GM12865 (cell line): ENCODE results near the gene MFSD1.

Experiments used
- DNase-seq: peaks from one replicate; pipeline ENCODE4 v3.0.0; 2010; ENCODE audit warnings: low read depth
- H3K4me3 ChIP-seq: 2 replicates; pipeline ENCODE4 v1.5.1; 2011; ENCODE audit warnings: mild to moderate bottlenecking, low read depth, low read length, control low read depth
- TF ChIP-seq, protein P1 (sequence below): IDR thresholded peaks from 2 replicates; pipeline ENCODE4 v1.5.1; 2011; ENCODE audit warnings: low read length, control low read depth, low read depth, inconsistent platforms; ENCODE audit not compliant: insufficient read depth; ENCODE audit errors: missing control alignments

Gene MFSD1

GRCh38 chr3:158801696-158802408 is at the start of gene MFSD1:
MFSD1 (plus strand) TSS chr3:158802054; CDS start chr3:158802153, 99 bp downstream.
- DNase-seq, result peak; percentile 91
- TF ChIP-seq, protein P1, sequence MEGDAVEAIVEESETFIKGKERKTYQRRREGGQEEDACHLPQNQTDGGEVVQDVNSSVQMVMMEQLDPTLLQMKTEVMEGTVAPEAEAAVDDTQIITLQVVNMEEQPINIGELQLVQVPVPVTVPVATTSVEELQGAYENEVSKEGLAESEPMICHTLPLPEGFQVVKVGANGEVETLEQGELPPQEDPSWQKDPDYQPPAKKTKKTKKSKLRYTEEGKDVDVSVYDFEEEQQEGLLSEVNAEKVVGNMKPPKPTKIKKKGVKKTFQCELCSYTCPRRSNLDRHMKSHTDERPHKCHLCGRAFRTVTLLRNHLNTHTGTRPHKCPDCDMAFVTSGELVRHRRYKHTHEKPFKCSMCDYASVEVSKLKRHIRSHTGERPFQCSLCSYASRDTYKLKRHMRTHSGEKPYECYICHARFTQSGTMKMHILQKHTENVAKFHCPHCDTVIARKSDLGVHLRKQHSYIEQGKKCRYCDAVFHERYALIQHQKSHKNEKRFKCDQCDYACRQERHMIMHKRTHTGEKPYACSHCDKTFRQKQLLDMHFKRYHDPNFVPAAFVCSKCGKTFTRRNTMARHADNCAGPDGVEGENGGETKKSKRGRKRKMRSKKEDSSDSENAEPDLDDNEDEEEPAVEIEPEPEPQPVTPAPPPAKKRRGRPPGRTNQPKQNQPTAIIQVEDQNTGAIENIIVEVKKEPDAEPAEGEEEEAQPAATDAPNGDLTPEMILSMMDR, result no peak
- peak within 1 kb of the TSS; percentile 96 for H3K4me3 ChIP-seq

DNA sequence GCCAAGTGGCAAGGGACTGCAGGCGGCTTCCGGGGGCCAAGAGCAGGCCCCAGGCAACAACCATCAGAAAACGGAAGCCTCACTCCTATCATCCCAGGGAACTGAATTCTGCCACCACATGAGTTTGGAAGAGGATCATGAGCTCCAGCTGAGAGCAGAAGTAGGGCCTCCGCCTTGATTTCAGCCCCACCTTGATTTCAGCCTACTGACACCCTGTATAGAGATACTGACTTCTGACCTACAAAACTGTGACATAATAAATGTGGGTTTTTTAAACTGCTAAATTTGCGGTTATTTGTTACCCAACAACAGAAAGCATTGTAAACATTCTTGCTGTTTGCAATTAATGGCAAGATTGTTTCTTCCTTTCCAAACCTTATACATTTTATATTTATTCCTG is 48.0 kb upstream of the MFSD1 start:
- TF ChIP-seq, protein P1, result no peak
- H3K4me3 ChIP-seq, result no peak overlapping the region
- no peak for DNase-seq

GRCh38 chr3:158755421-158755820 is 46.4 kb upstream of the MFSD1 start:
- H3K4me3 ChIP-seq, result no peak overlapping the region
- DNase-seq, result no peak
- TF ChIP-seq, protein P1, result no peak

- H3K4me3 ChIP-seq, result no peak overlapping the region
- DNase-seq, result no peak
- TF ChIP-seq, protein P1, result no peak
Observed at GRCh38 chr3:158761350-158761749, 40.5 kb upstream of the MFSD1 start.

- no peak overlapping the region for H3K4me3 ChIP-seq
- TF ChIP-seq, protein P1, result no peak
- no peak for DNase-seq
Observed at GRCh38 chr3:158762701-158763100, 39.2 kb upstream of the MFSD1 start.

DNA sequence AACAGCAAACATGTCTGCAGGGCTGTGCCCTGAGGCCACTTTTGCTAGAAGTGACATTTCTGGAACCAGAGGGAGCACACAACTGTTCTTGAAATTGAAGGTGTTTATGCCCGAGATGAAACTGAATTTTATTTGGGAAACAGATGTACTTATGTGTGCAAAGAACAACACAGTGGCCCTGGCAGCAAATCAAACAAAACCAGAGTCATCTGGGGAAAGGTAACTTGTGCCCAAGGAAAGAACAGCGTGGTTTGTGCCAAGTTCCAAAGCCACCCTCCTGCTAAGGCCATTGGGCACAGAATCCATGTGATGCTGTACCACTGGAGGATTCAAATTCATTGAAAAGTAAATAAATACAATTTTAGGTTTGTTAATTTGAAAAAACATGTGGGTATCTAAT is 38.4 kb upstream of the MFSD1 start:
- no peak overlapping the region for H3K4me3 ChIP-seq
- DNase-seq, result no peak
- TF ChIP-seq, protein P1, result no peak

- no peak for DNase-seq
- no peak overlapping the region for H3K4me3 ChIP-seq
- TF ChIP-seq, protein P1, result no peak
Observed at GRCh38 chr3:158765518-158766205, 36.2 kb upstream of the MFSD1 start.
